Activated naive CD4-positive, alpha-beta T cell treated with anti-CD3 and anti-CD28 coated beads, Interleukin-2, amount 50 U/mL, for 24 hours (primary cell): ENCODE measurements around the gene RAD18.

ENCODE experiments used
- H3K27ac Mint-ChIP-seq: one replicate; pipeline ENCODE4 v1.8.0; 2021; ENCODE audit warnings: mild to moderate bottlenecking, mixed read lengths
- H3K27me3 Mint-ChIP-seq: one replicate; pipeline ENCODE4 v1.8.0; 2021; ENCODE audit warnings: mixed read lengths
- H3K36me3 Mint-ChIP-seq: one replicate; pipeline ENCODE4 v1.8.0; 2021; ENCODE audit warnings: mixed read lengths
- H3K4me1 Mint-ChIP-seq: one replicate; pipeline ENCODE4 v1.8.0; 2021; ENCODE audit warnings: mixed read lengths
- H3K4me3 Mint-ChIP-seq: one replicate; pipeline ENCODE4 v1.8.0; 2021; ENCODE audit warnings: mild to moderate bottlenecking, mixed read lengths
- H3K9me3 Mint-ChIP-seq: one replicate; pipeline ENCODE4 v1.8.0; 2021; ENCODE audit warnings: mixed read lengths

The RAD18 gene, protein sequence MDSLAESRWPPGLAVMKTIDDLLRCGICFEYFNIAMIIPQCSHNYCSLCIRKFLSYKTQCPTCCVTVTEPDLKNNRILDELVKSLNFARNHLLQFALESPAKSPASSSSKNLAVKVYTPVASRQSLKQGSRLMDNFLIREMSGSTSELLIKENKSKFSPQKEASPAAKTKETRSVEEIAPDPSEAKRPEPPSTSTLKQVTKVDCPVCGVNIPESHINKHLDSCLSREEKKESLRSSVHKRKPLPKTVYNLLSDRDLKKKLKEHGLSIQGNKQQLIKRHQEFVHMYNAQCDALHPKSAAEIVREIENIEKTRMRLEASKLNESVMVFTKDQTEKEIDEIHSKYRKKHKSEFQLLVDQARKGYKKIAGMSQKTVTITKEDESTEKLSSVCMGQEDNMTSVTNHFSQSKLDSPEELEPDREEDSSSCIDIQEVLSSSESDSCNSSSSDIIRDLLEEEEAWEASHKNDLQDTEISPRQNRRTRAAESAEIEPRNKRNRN

DNA sequence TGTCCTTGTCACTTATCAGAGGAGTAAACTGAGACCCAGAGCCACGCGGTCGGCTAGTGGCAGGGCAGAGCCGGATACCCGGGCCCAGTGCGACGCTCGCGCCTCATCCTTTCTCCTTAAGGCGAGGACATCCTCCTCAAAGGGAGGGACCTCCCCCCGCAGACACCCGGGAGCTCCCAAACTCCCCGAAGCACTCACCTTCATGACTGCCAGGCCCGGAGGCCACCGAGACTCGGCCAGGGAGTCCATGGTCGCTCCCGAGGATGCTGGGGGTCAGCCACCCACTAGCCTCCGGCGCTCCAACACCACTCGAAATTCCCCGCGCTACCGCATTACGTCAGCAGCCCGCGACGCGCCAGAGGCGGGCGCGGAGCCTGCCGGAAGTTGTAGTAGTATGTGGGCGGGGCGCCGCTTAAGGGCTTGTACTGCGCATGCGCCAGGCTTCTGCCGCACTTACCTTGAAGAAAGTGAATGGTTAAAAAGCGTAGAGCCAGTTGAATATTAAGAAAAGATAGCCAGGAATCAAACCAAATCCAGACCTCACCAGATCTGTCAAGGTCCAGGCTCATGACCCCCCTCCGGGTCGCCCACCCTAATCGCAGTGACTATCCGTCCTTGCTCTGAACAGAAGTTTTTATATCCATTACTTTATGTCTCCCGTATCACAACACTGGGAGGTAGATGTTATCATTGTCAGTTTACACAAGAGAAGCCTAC lies at the start of gene RAD18:
Gene RAD18, minus strand, starts transcription at position 336 of the 717 bp plus-strand sequence. Its CDS starts 87 bp downstream, at position 249.
- Mint-ChIP-seq H3K27me3 (no peaks in the 10 kb centered on the region), H3K36me3 (peaks cover 4% of the 10 kb centered on the region), H3K9me3 (no peaks in the 10 kb centered on the region), H3K27ac (peak within 1 kb of the TSS; percentile 98), H3K4me1 (peaks cover 47% of the 10 kb centered on the region), H3K4me3 (peak within 1 kb of the TSS; percentile 98)

DNA sequence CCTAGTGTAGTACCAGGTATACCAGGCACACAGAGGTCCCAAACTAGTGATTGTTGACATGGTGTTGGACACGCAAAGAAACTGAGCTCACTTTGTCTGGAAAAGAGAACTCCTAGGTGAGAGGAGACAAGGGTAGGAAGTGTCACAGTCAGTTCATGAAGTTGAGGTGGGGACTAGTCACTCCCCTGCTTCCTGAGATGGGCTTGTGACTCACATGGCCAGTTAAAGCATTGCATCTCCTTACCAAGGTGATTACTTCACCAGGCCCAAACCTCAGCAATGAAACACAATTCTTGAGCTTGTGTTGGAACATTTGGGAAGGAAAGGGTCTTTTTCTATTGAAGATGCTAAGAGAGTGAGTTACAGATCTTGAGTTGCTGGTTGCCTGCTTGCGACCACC lies 49.2 kb upstream of the RAD18 start:
- peaks cover 3% of the 10 kb centered on the region for H3K36me3 Mint-ChIP-seq
- H3K9me3 Mint-ChIP-seq, result no peaks in the 10 kb centered on the region
- H3K4me3 Mint-ChIP-seq, result no peak overlapping the region
- H3K27ac Mint-ChIP-seq, result no peak overlapping the region
- peaks cover 13% of the 10 kb centered on the region for H3K4me1 Mint-ChIP-seq
- no peaks in the 10 kb centered on the region for H3K27me3 Mint-ChIP-seq

DNA sequence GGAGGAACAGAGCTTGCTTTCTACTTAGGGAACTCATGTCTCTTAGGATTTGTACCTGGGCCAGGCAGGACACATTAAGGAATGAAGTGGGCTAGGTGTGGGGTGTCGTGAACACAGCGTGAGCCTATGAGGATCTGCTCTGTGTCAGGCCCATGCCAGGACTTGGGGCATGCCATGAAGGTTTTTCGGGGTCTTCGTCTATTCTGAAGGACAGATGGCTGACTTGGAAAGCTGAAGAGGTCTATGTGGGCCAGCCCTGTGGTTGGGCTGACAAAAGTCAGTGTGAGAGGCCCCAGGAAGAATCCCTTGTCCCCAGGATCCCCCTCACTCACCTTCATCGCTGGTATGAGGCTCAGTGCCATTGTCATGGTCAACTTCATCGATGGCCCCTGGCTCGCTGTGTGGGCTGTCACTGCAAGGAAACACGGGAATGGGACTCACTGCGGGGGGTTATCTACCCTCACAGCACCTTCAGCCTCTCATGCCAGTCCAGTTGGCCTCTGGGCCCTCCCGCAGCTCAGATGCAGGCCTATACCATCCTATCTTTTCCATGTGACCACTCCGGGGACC lies 46.8 kb upstream of the RAD18 start:
- Mint-ChIP-seq H3K9me3 (no peaks in the 10 kb centered on the region), H3K4me1 (peaks cover 13% of the 10 kb centered on the region), H3K27ac (peak overlapping the region; percentile 64), H3K4me3 (no peak overlapping the region), H3K27me3 (no peaks in the 10 kb centered on the region), H3K36me3 (peaks cover 5% of the 10 kb centered on the region)

DNA sequence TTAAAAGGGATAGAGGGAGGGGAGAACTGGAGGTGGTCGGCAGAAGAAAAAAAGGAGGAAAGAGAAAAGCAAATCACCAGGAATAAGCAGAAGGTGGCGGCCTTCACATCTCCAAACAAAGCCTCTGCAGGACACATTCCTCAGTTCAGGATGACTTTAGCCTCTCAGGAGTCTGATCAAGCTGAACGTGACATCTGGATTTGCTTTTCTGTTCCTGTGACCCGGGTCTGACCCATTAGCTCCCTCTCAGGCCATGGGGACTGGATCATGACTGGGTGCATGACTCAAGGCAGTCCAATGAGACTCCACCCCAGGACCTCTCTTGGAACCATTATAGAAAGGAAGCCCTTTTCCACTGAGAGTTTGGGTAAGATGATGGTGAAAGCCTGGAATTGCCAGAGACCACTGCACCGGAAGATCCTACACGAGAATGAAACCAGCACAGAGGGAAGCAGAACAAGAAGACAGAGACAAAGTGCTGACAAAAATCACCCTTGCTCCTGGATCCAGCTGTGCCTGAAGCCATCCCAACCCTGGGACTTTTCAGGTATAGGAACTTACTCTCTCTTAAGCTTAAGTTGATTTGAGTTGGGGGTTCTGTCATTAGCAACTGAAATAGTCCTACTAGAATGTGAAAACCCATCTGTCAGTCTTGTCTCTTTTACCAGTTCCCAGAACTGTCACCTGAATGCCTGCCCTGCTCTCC lies 45.4 kb upstream of the RAD18 start:
- Mint-ChIP-seq H3K4me1 (peaks cover 13% of the 10 kb centered on the region), H3K4me3 (no peak overlapping the region)

DNA sequence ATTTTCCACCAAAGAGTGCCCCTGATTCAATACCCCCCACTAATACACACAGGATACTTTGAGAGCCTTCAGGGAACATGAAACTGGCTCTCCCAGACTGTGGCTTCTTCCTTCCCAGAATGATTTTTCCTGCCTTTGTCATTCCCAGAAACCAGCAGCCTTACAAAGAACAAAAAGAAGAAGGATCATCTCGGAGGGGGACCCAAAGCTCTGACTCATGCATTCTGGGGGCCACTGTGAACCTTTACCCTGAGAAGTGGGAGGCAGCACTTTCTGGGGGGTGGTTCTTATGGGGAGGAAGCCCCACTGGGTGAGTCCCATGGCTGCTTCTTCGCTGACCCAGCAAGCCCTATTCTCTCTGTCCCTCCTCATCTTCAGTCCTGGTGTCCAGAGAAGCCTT lies 44.7 kb upstream of the RAD18 start:
- Mint-ChIP-seq H3K36me3 (peaks cover 5% of the 10 kb centered on the region), H3K27me3 (no peaks in the 10 kb centered on the region), H3K4me3 (no peak overlapping the region), H3K9me3 (no peaks in the 10 kb centered on the region), H3K4me1 (peaks cover 13% of the 10 kb centered on the region), H3K27ac (no peak overlapping the region)

More for the DNA sequence above, 45.4 kb upstream of the RAD18 start:
- H3K9me3 Mint-ChIP-seq, result no peaks in the 10 kb centered on the region
- H3K27me3 Mint-ChIP-seq, result no peaks in the 10 kb centered on the region
- H3K36me3 Mint-ChIP-seq, result peaks cover 5% of the 10 kb centered on the region
- H3K27ac Mint-ChIP-seq, result no peak overlapping the region

DNA sequence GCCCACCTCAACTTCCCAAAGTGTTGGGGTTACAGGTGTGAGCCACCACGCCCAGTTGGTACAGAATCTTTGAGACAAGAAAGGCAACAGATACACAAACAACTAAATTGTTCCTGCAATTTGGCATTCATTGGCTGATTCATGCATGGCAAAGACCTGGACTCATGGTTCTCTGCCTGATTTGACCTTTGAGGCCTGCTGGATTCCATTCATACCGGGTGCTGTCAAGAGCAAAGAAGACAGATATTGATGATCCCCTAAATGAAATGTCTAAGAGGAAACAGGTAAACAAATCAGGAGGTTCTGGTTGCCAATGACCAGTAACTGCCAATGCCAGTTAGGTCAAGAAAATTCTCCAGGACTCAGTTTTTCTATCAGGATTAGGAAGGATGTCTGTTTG lies 43.9 kb upstream of the RAD18 start:
- H3K27ac Mint-ChIP-seq, result no peak overlapping the region
- no peaks in the 10 kb centered on the region for H3K9me3 Mint-ChIP-seq
- no peak overlapping the region for H3K4me3 Mint-ChIP-seq
- H3K4me1 Mint-ChIP-seq, result peaks cover 7% of the 10 kb centered on the region
- H3K36me3 Mint-ChIP-seq, result peaks cover 5% of the 10 kb centered on the region
- no peaks in the 10 kb centered on the region for H3K27me3 Mint-ChIP-seq

DNA sequence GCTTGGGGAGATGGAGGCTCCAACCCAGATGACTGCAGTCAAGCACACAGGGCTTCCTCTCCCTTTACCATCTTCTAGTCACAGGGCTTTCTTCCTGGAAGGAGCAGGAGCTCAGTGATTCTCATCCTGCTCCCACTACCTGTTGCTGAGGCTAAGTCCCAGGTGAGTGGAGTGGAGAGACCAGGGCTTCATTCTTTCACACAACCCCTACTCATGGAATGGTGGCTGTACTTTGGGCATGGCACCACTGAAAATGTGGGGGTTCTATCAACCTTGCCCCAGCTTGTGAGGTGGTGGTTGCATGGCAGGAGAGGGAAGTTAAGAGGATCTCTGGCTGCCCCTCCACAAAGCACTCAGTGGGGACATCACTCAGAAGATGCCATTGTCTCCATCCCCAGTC lies 36.8 kb upstream of the RAD18 start:
- H3K4me3 Mint-ChIP-seq, result no peak overlapping the region
- no peaks in the 10 kb centered on the region for H3K36me3 Mint-ChIP-seq
- no peaks in the 10 kb centered on the region for H3K4me1 Mint-ChIP-seq
- no peaks in the 10 kb centered on the region for H3K27me3 Mint-ChIP-seq
- no peaks in the 10 kb centered on the region for H3K9me3 Mint-ChIP-seq
- H3K27ac Mint-ChIP-seq, result no peak overlapping the region

DNA sequence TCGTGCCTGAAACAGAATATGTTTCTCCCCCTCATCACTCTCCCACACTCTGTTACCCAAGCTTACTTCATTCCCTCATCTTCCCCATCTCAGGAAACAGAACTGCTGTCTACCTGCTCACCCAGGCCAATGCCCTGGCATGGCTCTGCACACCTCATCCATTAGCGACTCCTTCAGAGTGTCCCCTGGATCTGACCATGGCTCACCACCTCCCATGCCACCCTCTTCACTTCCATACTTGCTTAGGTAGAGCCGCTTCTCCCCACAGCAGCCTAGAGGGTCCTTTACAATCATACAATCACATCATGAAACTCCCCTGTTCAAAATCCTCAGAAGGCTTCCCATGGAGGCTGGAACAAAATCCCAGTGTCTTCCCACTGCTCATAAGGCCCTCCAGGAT lies 33.9 kb upstream of the RAD18 start:
- no peak overlapping the region for H3K27ac Mint-ChIP-seq
- no peaks in the 10 kb centered on the region for H3K9me3 Mint-ChIP-seq

DNA sequence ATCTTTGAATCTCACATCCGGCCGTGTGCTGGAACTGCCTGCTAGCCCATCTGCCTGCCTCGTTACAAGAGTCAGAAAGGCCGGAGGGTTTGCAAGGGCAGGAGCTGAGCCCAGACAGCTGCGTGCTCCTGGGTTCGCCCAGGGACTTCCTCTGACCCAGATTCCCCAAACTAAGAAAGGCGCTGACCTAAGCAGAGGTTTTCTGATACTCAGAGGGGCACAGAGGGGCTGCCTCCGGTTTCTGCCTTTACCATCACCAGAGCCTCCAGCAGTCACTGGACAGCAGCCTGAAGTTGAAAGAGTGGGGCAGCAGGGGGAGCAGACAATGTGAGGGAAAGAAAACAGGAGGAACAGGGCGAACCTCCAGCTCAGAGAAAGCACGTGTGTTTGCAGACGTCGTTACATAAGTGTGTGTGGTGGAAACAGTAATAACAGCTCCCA lies 33.4 kb upstream of the RAD18 start:
- Mint-ChIP-seq H3K36me3 (no peaks in the 10 kb centered on the region), H3K9me3 (no peaks in the 10 kb centered on the region), H3K27ac (no peak overlapping the region), H3K4me3 (no peak overlapping the region), H3K4me1 (no peaks in the 10 kb centered on the region), H3K27me3 (no peaks in the 10 kb centered on the region)

More for the DNA sequence above, 33.9 kb upstream of the RAD18 start:
- Mint-ChIP-seq H3K4me3 (no peak overlapping the region), H3K27me3 (no peaks in the 10 kb centered on the region), H3K4me1 (no peaks in the 10 kb centered on the region), H3K36me3 (no peaks in the 10 kb centered on the region)

DNA sequence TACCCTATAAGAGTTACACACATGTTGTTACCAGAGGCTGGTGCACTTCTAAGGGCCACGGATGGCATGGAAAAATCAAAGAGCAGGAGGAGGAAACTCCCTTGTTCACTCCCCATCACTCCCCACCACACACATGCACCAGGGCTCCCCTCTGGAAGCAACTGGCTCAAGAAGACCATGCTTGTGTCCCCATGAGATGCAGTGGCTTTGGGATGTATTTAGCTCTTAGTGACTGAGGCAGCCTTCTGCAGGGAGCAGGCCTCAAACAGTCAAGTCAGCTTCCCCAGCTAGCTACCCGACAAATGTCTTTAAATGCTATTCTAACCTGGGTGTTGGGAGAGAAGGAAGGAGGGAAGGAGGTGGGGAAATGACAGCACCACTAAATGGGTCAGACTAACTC lies 32.9 kb upstream of the RAD18 start:
- H3K4me3 Mint-ChIP-seq, result no peak overlapping the region
- H3K27me3 Mint-ChIP-seq, result no peaks in the 10 kb centered on the region
- no peaks in the 10 kb centered on the region for H3K9me3 Mint-ChIP-seq
- no peaks in the 10 kb centered on the region for H3K4me1 Mint-ChIP-seq
- H3K36me3 Mint-ChIP-seq, result no peaks in the 10 kb centered on the region
- H3K27ac Mint-ChIP-seq, result no peak overlapping the region

DNA sequence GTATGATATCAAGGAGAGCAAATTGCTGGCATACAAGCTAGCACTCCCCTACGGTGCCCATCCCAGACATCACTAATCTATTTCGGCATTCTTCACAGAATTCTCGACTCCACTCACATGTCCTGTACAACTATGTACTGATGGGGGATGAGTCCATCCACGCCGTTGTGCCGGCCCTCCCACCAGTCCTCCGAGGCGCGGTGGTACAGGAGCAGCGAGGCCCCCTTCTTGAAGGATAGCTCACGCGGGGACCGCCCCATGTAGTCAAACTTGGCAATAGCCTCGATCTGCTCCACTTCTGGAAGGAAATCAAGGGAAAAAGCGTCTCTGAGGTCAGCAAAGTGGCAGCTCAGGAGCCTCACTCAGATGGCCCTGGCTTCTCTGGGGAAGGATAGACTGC lies 31.0 kb upstream of the RAD18 start:
- no peak overlapping the region for H3K27ac Mint-ChIP-seq
- no peaks in the 10 kb centered on the region for H3K9me3 Mint-ChIP-seq
- H3K4me3 Mint-ChIP-seq, result no peak overlapping the region
- no peaks in the 10 kb centered on the region for H3K4me1 Mint-ChIP-seq
- H3K36me3 Mint-ChIP-seq, result no peaks in the 10 kb centered on the region
- no peaks in the 10 kb centered on the region for H3K27me3 Mint-ChIP-seq

DNA sequence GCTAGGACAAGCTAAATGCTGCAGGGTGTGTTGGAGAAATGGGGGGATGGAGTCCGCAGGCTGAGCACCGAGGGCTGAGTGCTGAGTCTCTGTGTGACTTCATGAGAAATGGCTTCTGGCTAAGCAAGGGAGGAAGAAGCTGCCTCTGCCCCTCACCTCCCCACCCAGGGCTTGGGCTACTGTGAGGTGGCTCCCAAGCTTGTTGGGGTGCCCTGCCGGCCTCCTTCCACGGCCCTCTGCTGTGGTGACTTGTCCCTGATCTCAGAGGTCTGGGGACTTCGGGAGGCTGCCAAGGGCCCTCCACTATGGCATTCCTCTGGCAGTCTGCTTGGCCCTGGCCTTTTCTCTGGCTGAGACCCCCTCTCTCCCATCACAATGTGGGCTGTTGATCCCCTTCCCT lies 30.1 kb upstream of the RAD18 start:
- Mint-ChIP-seq H3K27me3 (no peaks in the 10 kb centered on the region), H3K27ac (no peak overlapping the region), H3K4me1 (no peaks in the 10 kb centered on the region), H3K36me3 (no peaks in the 10 kb centered on the region), H3K4me3 (no peak overlapping the region), H3K9me3 (no peaks in the 10 kb centered on the region)

DNA sequence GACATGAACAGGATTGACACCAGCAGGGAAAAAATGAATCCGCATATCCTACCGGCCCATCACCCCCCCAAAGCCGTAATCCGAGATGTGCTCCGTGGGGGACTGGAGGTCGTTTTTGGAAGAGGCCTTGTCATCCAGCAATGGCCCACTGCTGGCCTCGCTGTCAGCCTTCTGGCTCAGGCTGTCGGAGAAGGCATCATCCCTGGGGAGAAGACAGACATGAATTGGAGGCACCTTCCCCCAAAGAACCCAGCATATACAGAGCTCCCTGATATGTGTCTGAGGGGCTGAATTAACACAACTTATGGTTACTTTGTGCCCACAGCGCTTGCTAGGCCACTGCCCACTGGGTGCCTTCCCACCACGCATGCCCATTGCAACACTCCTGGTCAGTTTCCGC lies 29.6 kb upstream of the RAD18 start:
- no peaks in the 10 kb centered on the region for H3K9me3 Mint-ChIP-seq
- no peak overlapping the region for H3K27ac Mint-ChIP-seq
- no peaks in the 10 kb centered on the region for H3K4me1 Mint-ChIP-seq
- no peaks in the 10 kb centered on the region for H3K27me3 Mint-ChIP-seq
- no peak overlapping the region for H3K4me3 Mint-ChIP-seq
- no peaks in the 10 kb centered on the region for H3K36me3 Mint-ChIP-seq

DNA sequence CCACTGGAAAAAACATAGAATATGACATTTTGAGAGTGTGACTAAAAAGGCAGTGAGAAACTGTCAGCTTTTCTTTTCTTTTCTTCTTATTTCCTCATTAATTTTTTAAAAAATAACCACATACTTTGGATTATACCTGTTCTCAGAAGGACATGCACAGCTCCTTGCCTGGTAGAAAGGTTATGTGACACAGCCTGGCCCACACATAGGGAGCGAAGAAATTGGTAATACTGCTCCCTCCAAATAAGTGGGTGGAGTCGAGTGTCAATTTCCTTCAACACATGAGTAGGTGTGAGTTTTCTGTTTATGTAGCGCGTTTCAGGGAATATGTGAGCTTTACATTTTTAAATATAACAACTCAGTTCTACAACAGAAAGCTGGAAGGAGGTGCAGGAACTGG lies 28.9 kb upstream of the RAD18 start:
- Mint-ChIP-seq H3K36me3 (no peaks in the 10 kb centered on the region), H3K27ac (no peak overlapping the region), H3K9me3 (no peaks in the 10 kb centered on the region), H3K27me3 (no peaks in the 10 kb centered on the region), H3K4me3 (no peak overlapping the region), H3K4me1 (no peaks in the 10 kb centered on the region)
